GM18508 (cell line): Measurements from ENCODE around the gene PGRMC2.

ENCODE experiments used
- ATAC-seq: cut with Tn5 transposase; IDR thresholded peaks from one replicate; pipeline ENCODE4 v1.9.1; 2021; ENCODE audit warnings: moderate number of reproducible peaks; ENCODE audit not compliant: insufficient read depth, unreplicated experiment

Gene PGRMC2

GRCh38 chr4:128227991-128228571 lies 59.5 kb downstream of the PGRMC2 start:
- ATAC-seq, result no peak

- no peak for ATAC-seq
Measured at GRCh38 chr4:128225148-128225547, 62.5 kb downstream of the PGRMC2 start.

DNA sequence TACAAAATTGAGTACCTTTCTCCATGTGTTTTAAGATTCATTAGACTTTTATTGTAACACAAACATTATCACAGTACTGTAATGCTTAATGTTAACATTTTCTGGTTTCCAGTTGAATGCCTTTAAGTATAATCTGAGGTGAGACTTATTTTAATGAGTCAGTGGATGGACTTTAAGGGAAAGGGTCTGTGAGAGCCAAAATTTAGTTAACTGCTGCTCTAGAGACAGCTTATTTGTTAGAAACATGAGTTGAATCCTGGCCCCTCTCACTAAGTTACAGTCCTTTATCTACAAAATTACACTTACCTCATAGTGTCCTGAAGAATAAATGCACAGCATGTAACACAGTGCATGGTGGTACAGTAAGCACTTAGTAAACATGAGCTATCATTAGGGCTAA lies 66.0 kb downstream of the PGRMC2 start:
- ATAC-seq, result no peak

DNA sequence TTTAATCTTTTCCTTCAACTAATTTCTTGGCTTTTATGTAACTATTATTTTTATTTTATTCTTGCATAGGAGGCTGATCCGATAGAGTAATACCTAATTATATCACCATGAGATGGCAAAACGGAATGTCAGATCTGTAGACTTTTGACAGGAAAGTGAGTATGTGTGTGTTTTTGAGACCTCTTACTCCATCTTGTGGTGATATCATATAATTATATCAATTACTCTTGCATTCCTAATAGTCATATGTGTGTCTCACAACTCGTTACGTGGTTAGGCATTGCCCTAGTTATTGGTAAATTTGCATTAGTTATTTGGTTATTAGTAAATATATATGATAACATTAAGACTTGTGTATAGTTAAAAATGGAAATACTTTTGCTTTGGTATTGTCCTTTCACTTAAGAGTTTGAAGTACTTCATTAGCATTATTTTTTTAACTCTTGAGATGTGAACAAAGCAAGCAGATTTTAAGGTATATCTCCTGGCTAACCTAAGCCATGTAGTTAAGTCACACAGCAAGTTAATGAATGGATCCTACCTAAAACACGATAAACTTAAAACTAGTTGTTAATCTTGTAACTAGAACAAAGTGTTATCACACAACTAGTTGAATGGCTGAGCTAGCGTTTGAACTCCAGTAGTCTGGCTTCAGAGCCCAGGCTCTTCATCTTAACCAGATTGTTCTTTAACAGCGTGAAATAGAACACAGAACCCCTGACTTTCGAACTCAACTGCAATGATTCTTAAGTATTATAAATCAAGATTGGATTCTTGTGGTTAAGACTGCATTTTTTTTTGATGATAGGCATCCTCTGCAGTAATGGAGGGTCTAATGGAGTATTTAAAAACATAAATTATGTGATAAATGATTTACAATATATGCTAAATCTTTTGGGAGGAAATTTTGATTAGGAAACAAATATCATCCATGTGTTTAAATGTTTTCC lies 67.1 kb downstream of the PGRMC2 start:
- ATAC-seq, result peak; percentile 61
